Ishikawa (cell line): ENCODE measurements around the gene CUEDC1.

ENCODE experiments used
- CEBPB ChIP-seq: IDR thresholded peaks from 2 replicates; pipeline ENCODE4 v1.6.1; 2012
- CREB1 ChIP-seq: IDR thresholded peaks from 2 replicates; pipeline ENCODE4 v1.6.1; 2012; ENCODE audit warnings: low read depth
- EGR1 ChIP-seq: IDR thresholded peaks from 2 replicates; pipeline ENCODE4 v1.6.1; 2012
- EP300 ChIP-seq: IDR thresholded peaks from 2 replicates; pipeline ENCODE4 v1.6.1; 2012; ENCODE audit warnings: borderline replicate concordance
- FOXM1 ChIP-seq: IDR thresholded peaks from 2 replicates; pipeline ENCODE4 v1.6.1; 2012; ENCODE audit warnings: low read depth, borderline replicate concordance
- NFIC ChIP-seq: IDR thresholded peaks from 2 replicates; pipeline ENCODE4 v1.6.1; 2012
- RAD21 ChIP-seq: IDR thresholded peaks from 2 replicates; pipeline ENCODE4 v1.6.1; 2012; ENCODE audit warnings: low read depth
- TAF1 ChIP-seq: IDR thresholded peaks from 2 replicates; pipeline ENCODE4 v1.6.1; 2012; ENCODE audit warnings: low read depth, mild to moderate bottlenecking
- TCF12 ChIP-seq: IDR thresholded peaks from 2 replicates; pipeline ENCODE4 v1.6.1; 2012; ENCODE audit warnings: low read depth
- TEAD4 ChIP-seq: IDR thresholded peaks from 2 replicates; pipeline ENCODE4 v1.6.1; 2012
- YY1 ChIP-seq: IDR thresholded peaks from 2 replicates; pipeline ENCODE4 v1.6.1; 2012; ENCODE audit warnings: low read depth
- ZBTB7A ChIP-seq: IDR thresholded peaks from 2 replicates; pipeline ENCODE4 v1.6.1; 2012; ENCODE audit warnings: low read depth
- TF ChIP-seq, protein P1 (sequence below): IDR thresholded peaks from 2 replicates; pipeline ENCODE4 v1.6.1; 2012; ENCODE audit warnings: low read depth, mild to moderate bottlenecking
- TF ChIP-seq, protein P2 (sequence below): IDR thresholded peaks from 2 replicates; pipeline ENCODE4 v1.6.1; 2012
- TF ChIP-seq, protein P3 (sequence below): IDR thresholded peaks from 2 replicates; pipeline ENCODE4 v1.6.1; 2012

The CUEDC1 gene

DNA sequence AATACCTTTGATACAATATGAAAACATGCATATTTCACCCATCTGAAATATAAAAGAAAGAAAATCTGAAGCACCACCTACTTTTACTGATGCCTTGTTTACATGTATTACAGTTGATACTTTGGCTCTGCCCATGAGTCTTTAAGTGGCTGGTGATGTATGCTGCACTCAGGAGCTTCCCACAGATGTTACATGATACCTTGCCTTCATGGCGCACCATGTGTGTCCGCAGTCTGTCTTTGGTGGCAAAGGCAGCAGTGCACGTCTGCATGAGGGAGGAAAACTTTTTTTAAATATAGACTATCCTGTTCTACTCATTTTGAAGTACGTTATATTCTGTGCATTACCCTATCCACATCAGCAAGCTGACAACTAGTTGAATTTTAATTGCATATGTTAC, 25.3 kb upstream of the CUEDC1 start:
- TF ChIP-seq, protein P1, sequence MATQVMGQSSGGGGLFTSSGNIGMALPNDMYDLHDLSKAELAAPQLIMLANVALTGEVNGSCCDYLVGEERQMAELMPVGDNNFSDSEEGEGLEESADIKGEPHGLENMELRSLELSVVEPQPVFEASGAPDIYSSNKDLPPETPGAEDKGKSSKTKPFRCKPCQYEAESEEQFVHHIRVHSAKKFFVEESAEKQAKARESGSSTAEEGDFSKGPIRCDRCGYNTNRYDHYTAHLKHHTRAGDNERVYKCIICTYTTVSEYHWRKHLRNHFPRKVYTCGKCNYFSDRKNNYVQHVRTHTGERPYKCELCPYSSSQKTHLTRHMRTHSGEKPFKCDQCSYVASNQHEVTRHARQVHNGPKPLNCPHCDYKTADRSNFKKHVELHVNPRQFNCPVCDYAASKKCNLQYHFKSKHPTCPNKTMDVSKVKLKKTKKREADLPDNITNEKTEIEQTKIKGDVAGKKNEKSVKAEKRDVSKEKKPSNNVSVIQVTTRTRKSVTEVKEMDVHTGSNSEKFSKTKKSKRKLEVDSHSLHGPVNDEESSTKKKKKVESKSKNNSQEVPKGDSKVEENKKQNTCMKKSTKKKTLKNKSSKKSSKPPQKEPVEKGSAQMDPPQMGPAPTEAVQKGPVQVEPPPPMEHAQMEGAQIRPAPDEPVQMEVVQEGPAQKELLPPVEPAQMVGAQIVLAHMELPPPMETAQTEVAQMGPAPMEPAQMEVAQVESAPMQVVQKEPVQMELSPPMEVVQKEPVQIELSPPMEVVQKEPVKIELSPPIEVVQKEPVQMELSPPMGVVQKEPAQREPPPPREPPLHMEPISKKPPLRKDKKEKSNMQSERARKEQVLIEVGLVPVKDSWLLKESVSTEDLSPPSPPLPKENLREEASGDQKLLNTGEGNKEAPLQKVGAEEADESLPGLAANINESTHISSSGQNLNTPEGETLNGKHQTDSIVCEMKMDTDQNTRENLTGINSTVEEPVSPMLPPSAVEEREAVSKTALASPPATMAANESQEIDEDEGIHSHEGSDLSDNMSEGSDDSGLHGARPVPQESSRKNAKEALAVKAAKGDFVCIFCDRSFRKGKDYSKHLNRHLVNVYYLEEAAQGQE, result no peak
- TF ChIP-seq EP300, result no peak
- TF ChIP-seq CEBPB, result no peak
- no peak for TF ChIP-seq FOXM1
- no peak for TF ChIP-seq TAF1
- no peak for TF ChIP-seq TEAD4
- TF ChIP-seq RAD21, result no peak
- TF ChIP-seq CREB1, result no peak
- TF ChIP-seq TCF12, result no peak
- TF ChIP-seq, protein P2, sequence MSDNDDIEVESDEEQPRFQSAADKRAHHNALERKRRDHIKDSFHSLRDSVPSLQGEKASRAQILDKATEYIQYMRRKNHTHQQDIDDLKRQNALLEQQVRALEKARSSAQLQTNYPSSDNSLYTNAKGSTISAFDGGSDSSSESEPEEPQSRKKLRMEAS, result no peak
- TF ChIP-seq, protein P3, sequence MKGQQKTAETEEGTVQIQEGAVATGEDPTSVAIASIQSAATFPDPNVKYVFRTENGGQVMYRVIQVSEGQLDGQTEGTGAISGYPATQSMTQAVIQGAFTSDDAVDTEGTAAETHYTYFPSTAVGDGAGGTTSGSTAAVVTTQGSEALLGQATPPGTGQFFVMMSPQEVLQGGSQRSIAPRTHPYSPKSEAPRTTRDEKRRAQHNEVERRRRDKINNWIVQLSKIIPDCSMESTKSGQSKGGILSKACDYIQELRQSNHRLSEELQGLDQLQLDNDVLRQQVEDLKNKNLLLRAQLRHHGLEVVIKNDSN, result no peak
- no peak for TF ChIP-seq EGR1
- TF ChIP-seq NFIC, result no peak
- TF ChIP-seq ZBTB7A, result no peak
- no peak for TF ChIP-seq YY1

DNA sequence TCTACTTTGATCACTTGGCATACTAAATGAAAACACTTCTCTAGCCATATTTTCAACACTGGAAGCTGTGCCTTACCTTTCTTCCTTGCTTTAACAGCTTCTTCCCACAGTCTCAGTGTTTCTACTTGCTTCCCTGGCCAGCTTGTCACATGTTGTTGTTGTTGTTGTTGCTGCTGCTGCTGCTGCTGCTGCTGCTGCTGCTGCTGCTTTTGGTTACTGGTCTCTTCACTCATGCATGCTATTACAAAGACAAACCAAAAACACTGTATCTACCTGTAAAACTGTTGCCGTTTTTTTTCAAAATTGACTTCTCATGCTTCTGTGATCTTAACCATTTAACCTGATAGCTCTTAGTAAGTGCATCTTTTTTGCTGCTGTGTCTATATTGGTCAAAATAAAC, 23.9 kb upstream of the CUEDC1 start:
- TF ChIP-seq TAF1 (no peak), YY1 (no peak), CREB1 (no peak), ZBTB7A (no peak), RAD21 (no peak), TCF12 (no peak), FOXM1 (no peak), TEAD4 (no peak)
- TF ChIP-seq, protein P1, result no peak
- TF ChIP-seq, protein P2, result no peak

DNA sequence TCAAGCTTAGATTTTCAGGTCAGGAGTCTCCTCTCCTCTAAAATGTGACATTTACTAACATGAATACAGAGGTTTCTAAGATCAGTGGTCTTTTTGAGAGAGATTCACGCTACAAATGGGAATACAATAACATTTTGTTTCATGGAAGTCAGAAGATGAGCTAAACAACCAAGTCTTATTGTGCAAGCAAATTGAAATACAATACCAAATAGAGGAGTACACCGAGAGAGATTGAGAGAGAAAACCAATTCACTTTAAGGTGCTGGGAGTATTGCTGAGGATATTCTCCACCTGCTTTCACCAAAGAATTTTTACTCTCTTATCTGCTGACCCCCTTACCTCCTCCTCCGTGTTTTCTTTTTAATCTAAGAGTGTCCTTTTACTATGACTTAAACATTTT, 21.4 kb upstream of the CUEDC1 start:
- TF ChIP-seq TCF12 (no peak), EGR1 (no peak), CREB1 (no peak), RAD21 (no peak), YY1 (no peak), NFIC (no peak), EP300 (no peak), TEAD4 (no peak), ZBTB7A (no peak), CEBPB (no peak)
- TF ChIP-seq, protein P1, result no peak
- TF ChIP-seq, protein P2, result no peak
- TF ChIP-seq, protein P3, result no peak

DNA sequence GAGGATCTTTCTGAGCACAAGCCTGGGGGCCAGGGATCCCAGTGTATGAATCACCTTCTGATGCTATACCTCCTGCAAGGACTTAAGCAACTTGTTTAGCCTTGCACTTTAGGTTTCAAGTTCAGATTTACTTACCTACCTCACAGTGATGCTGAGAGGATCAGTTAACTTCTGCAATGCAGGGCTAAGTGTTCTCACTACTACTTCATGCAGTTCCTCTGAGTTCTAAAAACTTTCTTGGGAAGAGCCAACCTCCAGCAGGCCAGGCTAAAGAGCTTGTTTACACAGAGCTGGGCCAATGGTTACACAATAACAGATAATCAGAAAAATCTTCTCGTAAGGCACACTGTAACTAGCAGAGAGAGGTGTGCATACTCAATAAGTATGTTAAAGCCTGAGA, 19.8 kb upstream of the CUEDC1 start:
- TF ChIP-seq EGR1 (no peak), ZBTB7A (no peak), TCF12 (no peak), TEAD4 (no peak), RAD21 (no peak), TAF1 (no peak), CEBPB (no peak), FOXM1 (no peak)
- TF ChIP-seq, protein P2, result no peak
- TF ChIP-seq, protein P1, result no peak
